Dedifferentiated amniotic fluid mesenchymal stem cell (primary cell): ENCODE measurements around the gene TDP1.
"Not testable (repeated sequence)": the region's sequence is repeated elsewhere in the genome, so short reads cannot be mapped to it uniquely, and the experiment has no call there.

Experiments used
- DNase-seq: peaks from one replicate; pipeline ENCODE4 v3.0.0-alpha.2; 2016; ENCODE audit errors: extremely low spot score

Gene TDP1

DNA sequence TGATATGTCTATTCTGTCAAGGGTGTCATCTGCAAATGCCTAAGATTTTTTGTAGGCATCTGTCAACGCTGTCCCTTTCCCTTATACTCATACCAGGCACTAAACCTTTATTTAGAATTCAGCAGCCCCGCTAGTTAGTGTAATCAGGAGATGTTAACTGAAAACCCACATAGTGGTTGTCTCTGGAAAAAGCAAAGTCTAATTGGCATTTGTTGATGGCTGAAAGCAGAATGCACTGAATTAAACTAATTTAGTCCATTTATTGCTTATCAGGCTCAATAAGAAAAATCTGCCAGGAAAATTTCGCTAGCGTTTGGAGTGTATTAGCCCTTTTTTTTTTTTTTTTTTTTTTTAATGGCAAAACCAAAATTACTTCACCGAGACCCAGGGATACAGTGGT is 34.5 kb downstream of the TDP1 start:
- no peak for DNase-seq

DNA sequence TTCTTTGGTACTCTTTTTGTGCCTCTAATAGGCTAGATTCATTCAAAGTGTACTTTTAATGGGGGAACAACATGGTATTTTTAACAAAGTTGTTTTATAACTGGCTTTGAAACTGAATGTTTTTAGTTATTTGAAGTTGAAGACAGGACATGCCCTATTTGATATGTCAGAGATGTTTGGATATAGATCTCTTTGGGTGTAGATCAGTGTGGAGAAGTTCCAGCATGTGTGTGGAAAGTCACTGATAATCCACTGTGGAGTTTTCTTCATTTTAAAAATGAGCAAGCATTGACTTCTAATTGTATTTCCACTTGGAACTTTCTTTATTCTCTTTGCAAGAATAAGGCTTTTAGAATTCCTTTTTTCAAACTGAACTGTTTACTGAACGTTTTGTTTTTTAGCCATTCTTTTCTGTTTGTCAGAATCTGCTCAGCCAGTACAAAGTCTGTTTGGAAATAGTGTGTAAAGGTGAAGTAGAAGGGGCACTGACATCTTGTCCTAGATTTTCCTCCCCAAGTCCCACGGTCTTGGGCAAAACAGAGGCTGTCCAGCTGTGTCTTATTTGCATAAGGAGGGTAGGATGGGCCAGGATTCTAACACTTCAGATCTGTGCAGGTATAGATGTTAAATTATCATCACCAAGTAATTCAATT is 35.0 kb downstream of the TDP1 start:
- no peak for DNase-seq

DNA sequence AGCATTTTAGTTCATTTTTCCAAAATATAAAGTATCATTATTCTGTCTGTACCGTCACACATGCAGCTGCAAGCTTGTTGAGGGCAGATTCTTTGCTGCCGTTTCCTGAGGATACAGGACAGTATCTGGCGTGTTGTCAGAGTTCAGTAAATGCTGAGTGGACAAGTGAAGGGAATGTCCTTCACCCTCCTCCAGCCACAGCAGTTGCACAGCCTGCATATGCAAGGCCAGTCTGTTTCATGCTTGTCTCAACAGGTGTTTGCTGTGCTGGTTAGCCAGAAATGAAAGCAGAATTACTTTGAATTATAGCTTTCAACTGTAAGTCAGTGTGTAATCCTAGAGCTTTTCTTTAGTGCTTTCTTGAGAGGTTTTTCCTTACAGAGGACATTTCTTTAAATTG is 36.5 kb downstream of the TDP1 start:
- DNase-seq = no peak

DNA sequence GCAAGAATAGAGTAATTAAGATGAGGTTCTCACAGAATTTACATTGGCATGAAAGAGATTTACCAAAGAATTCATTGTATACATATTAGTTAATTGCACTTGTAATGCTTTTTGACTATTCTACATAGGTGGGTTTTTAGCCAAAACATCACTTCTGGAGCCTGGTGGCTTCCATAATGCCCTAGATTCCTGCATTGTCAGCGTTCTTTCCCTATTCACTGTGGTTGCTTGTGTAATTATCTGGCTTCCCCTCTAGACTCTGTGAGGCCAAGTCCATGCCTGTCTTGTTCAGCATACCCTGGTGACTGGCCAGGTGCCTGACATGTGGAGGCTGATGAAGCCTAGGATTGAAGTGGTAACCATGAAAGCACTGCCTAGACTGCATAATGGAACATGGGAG is 41.2 kb downstream of the TDP1 start:
- DNase-seq = no peak

DNA sequence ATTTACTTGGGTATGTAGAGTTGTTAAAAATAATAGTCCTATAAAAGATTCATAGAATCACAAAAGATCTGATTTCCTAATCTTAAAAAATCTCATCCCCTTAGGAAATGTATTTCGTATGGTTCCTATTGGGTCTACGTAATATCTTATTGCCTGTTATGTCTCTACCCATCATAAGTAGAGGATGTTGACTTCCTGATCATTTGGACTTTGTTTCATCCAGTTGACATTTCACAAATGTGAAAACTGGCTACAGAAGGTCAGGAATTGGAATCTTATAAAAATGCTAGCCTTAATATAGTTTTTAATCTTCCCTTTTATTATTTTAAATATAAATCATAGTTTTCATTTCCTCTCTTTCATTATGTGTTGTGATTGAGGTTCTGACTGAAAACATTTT is 45.2 kb downstream of the TDP1 start:
- DNase-seq = no peak

DNA sequence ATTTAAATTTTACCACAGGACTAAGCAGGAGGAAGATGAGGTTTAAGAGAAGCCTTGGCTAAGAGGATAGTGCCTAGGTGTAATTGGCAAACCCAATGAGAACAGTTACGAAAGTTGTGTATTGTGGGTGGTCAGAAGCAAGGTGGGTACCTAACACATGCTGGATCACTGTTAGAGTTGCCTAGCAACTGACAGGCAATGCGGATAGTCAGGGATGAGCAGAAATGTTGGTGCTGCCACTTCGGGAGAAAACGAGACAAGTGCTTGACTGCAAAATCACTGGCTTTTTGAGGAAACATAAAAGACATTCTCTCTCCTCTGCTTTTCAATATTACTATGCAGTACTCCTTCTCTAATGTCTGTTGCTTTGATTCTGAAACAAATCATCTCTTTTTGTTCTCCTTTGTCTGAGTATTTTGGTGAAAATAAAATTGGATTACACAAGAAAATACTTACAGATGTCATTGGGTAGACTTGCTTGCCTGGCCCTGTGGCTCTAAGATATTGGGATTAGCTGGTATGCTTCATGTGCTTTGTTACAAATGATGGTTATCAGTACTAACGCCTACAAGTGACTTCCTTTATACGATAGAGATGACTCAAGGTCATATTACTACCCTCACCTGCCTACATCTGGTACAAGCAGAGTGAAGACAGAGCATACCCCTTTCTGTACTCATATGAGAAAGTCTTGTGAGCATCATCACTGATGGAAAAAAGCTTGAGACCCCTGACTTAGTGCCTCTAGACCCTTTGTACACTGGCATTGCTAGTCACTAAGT is 48.0 kb downstream of the TDP1 start:
- no peak for DNase-seq

DNA sequence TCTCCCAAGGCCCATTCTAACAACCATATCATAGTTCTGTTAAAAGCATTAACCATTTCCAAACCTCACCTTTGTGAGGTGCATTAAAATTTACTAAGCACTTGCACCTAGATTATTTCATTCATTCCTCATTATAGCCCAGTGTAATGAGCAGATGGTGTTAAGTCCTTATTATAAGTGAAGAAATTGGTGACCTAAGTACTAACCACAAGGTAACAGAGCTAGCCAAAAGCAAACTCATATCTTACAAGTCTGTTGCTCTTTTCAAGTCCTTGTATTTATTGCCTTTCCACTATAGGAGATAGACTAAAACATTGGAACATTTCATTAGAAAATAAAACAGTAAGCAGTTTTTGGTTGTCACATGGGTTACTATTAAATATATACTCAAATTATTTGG is 49.7 kb downstream of the TDP1 start:
- no peak for DNase-seq

DNA sequence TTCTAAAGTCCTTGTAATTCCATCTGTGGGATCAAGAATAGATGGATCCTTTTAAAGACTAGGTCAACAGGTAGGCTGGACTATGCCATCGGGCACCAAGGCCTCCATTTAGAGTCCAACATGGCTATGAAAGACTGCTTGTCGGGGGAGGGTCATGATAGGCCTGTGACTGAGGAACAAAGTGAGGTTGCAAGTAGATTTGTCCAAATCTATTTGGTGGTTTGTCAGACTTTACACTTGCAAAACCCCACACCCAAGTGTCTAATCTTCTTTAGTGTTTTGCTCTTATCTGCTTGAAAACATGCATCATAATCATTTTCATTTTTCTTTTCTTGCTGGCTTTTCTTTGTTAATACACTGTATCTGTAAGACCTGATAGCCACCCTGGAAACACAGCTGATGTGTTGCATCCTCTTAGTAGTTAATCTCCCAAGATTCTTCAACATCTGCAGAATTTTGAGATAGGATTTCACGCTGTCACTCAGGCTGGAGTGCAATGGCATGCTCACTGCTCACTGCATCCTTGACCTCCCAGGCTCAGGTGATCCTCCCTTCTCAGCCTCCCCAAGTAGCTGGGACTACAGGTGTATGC is 50.3 kb downstream of the TDP1 start:
- DNase-seq = no peak

DNA sequence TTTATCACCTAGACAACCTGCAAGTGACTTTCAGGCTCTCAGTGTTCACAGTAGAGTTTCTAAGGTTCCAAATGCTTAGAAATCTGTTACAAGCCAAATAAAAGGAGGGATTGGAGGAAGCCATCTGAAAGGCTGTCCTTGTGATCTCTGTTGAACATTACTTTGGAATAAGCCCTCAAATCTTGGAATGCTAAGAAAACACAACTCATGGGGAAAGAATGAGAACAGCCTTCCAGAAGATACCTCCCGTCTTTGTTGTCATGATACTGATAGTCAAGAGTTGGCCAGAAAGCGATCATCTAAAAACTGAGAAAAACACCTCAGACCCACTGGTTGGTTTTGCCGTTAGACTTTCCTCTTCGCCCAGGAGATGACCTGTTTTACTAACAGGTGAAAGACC is 61.6 kb downstream of the TDP1 start:
- no peak for DNase-seq

DNA sequence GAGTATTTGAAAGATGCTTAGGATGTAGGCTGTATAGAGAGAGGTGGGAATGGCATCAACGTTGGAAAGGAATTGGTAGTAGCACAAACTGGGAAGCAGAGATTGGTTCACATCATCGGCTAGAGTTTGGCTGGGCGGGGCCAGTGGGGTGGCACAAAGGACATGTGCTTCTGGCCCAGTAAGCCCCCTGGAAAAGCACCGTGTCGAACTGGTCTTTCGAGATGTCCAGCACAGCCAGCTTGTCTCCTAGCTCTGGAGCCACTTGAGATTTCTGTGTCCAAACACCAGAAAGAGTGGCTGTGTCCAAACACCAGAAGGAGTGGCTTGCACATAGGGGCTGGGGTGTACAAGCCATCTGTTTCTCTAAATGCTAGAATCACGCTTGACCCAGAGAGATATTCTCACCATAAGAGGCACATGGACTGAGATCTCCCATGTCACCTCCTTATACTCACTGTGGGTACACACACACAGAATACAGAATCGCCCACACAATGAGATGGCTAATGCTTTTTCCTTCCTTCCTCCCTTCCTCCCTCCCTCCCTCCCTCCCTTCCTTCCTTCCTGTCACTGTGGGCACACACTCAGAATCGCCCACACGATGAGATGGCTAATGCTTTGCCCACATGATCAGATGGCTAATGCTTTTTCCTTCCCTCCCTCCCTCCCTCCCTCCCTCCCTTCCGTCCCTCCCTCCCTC is 64.2 kb downstream of the TDP1 start:
- DNase-seq = no peak

DNA sequence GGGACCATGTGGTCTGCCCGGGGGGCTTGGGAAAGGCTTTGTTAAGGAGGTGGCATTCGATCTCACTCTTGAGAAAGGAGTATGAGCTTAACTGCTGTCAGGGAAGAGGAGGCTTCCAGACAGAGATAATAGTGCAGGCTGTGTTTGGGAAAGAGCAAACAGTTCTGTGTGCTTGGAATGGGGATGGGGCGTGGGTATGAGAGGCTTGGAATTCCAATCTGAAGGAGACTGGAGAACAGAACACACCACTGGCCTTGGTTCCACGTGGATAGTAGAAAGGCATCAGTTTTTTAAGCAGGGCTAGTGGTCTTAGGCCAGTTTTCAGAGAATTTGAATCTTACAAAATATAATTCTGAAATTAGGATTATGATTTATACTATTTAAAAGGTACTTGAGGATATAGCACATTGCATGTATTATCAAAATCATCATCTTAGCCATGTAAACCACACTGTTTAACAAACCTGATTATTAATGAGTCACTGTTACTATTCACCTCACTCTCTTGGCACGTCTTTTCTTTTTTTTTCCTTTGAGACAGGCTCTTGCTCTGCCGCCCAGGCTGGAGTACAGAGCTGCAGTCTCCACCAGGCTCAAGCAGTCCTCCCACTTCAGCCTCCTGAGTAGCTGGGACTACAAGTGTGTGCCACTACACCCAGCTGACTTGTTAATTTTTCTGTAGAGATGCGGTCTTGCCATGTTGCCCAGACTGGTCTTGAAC is 67.6 kb downstream of the TDP1 start:
- no peak for DNase-seq

DNA sequence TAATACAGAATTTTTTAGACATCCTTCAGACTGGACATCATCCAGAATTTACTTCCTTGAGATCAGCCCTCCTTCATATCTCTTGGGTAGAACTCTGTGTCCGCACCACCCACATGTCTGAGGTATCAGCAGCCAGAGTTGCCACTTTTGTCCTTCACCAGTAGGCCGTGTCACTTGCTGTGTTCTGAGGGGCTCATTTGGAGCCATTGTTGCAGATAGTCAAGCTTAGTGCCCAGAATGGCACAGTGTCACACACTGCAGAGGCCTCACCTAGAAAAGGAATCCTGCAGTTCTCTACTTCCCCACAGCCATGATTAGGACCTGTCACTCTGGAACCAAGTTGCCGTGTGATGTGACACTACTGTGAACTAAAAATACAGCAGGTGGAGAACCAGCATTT is 69.2 kb downstream of the TDP1 start:
- DNase-seq = no peak

DNA sequence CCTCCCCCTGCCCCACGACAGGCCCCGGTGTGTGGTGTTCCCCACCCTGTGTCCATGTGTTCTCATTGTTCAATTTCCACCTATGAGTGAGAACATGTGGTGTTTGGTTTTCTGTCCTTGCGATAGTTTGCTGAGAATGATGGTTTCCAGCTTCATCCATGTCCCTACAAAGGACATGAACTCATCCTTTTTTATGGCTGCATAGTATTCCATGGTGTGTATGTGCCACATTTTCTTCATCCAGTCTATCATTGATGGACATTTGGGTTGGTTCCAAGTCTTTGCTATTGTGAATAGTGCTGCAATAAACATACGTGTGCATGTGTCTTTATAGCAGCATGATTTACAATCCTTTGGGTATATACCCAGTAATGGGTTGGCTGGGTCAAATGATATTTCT is 70.9 kb downstream of the TDP1 start:
- not testable (repeated sequence) for DNase-seq

DNA sequence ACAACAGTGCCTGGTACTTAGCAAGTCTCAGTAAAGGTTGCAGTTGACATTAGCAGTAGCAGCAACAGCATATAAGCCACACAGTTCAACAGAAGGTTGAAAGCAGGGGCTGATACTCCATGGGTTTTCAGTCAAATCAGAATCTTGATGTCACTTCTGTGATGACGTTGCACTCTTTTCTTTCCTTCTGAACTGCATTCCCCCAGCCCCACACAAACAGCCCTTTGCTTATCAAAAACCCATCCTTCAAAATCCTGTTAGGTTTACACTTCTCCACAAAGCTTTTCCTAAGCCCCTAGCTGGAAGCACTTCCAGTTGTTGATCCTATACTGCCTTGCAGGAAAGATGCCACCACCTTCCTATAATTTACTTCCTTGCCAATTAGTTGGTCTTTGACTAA is 72.1 kb downstream of the TDP1 start:
- DNase-seq = no peak

DNA sequence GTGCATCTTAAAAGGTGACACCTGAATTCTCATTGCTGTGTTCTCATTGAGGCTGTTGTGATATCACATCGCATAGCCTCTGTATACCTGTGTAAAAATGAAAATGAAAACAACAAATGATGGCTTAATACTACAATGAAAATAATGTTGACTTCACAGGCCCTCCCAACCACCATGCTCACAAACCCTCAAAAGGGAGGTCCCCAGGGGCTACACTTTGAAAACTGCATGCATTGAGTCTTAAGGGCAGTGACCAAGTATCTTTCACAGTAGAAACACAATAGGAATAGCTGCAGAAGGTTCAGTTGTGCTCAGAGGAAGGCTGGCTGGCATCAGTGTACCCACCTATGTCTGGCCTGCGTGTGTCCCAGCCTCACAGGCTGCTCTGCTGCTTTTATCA is 78.4 kb downstream of the TDP1 start:
- DNase-seq = no peak

DNA sequence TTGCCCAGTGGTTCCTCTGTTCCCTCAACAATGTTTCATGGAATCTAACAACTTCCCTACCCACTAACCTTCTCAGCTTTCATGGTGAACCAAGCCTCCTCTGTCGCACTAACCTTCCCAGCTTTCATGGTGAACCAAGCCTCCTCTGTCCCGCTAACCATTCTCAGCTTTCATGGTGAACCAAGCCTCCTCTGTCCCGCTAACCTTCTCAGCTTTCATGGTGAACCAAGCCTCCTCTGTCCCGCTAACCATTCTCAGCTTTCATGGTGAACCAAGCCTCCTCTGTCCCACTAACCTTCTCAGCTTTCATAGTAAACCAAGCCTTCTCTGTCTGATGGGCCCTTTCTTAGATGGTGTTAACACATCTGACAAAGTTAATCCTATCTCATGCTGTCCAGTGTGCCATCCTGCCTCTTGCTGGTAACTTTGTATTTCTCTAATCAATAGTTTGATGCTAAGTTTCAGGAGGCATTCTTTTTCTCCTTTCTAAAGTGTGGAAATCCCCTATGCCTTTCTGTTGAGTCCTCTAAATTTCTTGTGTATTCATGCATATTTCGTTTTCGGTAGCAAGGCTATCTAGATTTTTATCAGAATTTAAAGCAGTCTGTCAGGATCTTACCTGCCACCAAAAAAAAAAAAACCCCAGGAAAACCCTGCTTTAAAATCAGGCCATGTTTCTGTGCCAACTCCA is 79.3 kb downstream of the TDP1 start:
- no peak for DNase-seq

DNA sequence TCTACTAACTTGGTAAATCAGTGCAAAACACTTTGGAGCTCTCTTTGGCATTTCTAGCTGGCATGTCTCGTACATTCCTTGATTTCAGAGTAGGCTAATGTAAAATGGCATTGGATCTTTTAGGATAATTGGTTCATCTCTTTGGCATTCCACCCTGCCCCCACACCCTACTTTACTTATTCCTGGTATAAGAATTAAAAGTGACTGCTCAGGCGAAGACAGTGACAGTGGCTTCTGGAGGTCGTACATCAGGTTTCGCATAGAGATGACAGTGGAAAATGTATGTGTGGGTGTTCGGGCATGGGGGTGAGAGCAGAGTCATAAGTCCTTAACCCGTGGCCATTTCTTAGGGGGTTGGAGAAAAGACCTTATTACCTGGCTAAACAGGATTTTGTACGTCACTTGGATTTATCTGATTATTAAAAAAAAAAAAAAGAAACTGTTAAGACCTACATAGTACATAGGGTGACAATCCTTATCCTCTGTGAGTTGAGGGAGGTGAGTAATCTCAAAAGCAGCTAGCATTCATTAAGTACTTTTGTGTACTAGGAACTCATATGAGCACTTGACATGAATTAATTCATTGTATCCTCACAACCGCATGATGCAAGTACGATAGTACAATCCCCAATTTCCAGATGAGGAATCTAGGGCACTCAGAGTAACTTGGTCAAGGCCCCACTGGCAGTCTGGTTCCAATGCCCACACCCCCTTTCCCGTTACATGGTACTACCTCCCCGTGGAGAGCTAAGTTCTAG is 83.7 kb downstream of the TDP1 start:
- no peak for DNase-seq

DNA sequence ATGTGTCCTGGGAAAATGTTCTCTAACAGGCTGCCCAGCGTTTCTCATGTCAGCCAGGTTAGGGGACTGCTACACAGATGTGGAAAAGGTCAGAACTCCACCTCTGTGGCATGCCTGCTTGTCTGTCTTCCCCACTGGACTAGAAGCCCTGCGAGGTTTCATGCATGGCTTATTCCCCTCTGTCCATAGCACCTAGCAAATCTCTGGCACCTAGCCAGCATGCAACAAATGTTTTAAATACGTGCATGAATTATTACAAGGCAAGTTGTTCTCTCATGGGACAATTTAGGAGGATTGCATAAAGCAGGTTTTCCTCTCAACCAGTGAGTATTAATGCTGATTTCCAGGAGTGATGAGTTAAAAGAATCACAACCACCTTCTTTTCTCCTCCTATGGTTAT is 84.7 kb downstream of the TDP1 start:
- DNase-seq = no peak

DNA sequence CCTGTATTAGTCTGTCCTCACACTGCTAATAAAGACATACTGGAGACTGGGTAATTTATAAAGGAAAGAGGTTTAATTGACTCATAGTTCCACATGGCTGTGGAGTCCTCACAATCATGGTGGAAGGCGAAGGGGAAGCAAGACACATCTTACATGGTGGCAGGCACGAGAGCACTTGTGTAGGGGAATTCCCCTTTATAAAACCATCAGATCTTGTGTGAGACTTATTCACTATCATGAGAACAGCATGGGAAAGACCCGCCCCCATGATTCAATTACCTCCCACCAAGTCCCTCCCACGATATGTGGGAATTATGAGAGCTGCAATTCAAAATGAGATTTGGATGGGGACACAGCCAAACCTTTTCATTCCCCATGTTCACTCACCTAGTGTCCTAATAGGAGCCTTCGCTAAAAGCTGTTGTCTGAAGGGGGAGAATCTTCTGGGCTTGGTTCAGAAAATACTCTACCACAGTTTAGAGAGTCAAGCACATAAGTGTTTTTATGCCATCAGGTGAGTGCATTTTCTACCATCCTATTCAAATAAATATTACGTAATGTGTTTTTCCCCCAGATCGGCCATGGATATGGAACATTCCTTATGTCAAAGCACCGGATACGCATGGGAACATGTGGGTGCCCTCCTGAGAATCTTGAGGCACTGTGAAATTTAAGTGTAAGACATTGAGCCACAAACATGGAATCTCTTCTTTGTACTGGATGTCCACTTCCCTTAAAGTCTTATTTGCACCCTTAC is 86.9 kb downstream of the TDP1 start:
- no peak for DNase-seq

DNA sequence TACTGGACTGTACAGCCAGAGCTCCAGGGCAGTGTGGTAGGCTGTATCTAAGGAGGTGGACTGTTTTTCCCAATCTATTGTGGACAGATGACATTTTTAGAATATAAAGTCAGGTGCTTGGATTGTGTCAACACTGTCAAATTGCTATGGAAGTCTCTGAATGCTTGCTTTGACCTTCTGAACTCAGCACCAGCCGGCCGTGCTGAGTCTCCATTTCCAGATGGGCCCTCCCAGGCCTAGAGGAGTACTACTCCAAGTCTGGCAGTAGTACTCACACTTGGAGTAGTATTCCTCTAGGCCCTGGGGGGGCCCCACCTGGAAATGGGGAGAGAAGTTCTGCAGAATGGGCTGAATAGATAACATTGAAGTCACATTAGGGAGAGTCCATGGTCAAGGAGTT is 89.9 kb downstream of the TDP1 start:
- DNase-seq = no peak
